Gastrocnemius medialis (tissue), 4 donors: ENCODE results near the gene GPA33.

ENCODE experiments used
- CTCF ChIP-seq, 5 experiments: fragments of 450-650 bp in 3 of 5; fragments of 200-600 bp in 2 of 5; sonication (generic) in 2 of 5; IDR thresholded peaks in 4 of 5; conservative IDR thresholded peaks in 1 of 5; 1 replicate in 4 of 5; 2 replicates in 1 of 5; pipeline ENCODE4 v1.5.1; 2016 to 2019; ENCODE audit warnings: antibody characterized with exemption in 5 of 5, mild to moderate bottlenecking in 3 of 5, moderate library complexity in 3 of 5
- POLR2A ChIP-seq, 2 donors: fragments of 450-650 bp; IDR thresholded peaks; one replicate each; pipeline ENCODE4 v1.6.1; 2017; ENCODE audit warnings: antibody characterized with exemption in 2 of 2, mild to moderate bottlenecking in 2 of 2, moderate library complexity in 2 of 2

DNA sequence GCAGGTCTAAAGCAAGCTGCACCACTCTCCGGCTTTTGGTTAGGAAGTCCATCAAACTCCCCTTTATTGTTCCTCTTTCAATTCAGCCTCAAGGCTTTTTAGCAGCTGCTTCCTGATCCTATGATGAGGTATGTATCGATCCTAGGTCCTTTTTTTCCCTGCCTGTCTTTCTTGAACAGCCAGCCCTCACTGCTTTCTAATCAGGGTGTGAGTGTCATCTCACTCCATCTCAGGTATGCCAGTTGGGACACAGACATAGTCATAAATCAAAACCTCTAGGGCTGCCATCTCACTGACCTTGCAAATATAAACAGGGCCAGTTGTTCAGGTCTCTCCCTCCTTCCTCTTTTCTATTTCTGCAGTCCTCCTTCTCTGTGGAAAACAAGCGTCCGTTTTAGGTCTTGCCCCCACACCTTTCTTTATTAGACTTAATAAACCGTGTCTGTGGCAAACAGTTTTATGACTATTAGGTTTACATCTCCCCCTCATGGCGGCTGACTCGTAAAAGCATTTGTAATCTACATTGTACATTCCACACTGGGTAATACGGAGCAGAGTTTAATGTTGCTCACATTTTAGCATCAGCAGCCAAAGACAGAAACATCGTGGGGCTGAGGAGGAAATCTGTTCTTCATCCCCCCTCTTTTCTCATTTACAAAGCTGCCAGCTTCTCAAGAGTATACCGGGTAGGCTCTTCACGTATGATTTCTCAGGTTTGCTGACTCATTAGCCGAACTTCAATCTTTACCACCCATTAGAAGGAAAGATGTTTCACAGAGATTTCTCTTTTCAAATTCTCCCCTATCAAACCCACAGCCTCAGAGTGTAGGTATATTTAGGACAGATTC is 15.3 kb upstream of the GPA33 start:
- TF ChIP-seq CTCF (IDR thresholded peaks at IDR 0.05 in 4 of 5, conservative IDR thresholded peaks at IDR 0.05 in 1 of 5) (no peak), POLR2A (IDR thresholded peaks at IDR 0.05) (peak in 1 of 2 donors; percentile 31)
